IPS-18c (cell line): ENCODE measurements around the gene DAAM2.

Source experiments
- H3K4me3 ChIP-seq: 2 replicates; pipeline ENCODE4 v1.7.0; 2013; ENCODE audit warnings: low read depth, mild to moderate bottlenecking, low read length, moderate library complexity; ENCODE audit not compliant: insufficient read depth
- H3K9me3 ChIP-seq: one replicate; pipeline ENCODE4 v1.6.1; 2013; ENCODE audit warnings: mild to moderate bottlenecking, low read length, moderate library complexity; ENCODE audit not compliant: control insufficient read depth, insufficient read depth

DAAM2 gene

DNA sequence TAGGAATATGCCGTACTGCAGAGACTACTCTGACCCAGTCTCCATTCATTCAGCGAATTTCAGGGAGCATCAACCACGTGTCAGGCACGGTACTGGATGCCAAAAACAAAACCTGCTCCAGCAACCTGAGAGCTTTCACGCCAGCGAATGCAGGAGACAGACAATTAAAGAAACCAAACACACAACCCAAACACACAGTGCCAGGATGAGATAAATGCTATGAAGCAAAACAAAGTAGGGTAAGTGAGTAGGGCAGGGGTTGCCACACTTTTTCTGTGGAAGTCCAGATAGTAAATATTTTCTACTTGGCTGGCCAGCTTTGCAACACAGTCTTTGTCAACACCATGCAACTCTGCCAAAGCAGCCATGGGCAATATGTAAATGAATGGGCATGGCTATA, 132.1 kb downstream of the DAAM2 start:
- Histone ChIP-seq H3K4me3 (no peak overlapping the region), H3K9me3 (no peaks in the 10 kb centered on the region)

DNA sequence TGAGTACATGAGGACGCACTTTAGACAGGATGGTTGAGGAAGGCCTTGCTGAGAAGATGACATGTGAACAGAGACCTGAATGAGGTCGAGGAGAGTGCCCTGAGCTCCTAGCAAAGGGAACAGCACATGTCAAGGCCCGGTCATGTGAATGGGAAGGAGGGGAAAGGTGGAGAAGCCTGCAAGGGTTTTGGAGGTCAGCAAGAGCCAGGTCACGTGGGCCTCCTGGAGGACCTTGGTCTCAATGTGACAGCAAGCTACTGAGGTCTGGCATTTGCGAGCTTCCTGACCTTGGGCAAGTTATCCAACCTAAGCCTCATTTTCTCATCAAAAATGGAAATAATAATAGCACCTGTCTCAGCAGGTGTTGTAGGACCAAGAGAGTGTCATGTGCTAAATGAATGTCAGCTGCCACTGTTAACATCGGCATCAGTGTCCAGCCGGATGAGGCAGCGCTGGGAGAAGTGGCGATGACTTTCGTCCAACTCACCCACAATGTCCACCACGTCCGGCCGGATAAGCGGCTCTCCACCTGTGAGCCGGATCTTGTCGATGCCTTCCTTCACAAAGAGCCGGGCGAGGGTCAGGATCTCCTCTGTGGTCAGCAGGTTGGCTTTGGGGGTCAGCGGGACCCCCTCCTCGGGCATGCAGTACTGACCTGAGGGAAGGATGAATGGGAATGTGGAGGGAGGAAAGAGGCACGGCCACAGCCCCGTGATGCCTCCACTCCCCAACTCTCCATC, 133.2 kb downstream of the DAAM2 start:
- H3K9me3 ChIP-seq: no peaks in the 10 kb centered on the region
- no peak overlapping the region for H3K4me3 ChIP-seq

DNA sequence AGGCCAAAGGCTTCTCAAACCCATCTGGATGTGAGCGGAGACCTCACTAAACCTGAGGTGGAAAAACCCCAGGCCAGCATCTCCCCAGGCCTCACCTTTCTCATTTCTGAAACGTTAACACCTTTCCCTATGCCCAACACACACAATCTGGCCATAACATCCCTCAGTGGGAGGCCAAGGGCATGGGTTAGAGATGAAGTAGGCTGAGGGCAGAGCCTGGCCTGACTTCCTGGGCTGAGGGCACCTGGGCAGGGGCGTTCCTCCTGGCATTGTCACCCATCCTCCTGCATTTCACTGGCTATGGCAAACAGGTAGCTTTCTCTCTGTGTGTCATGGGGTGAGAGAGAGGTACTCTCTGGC, 133.7 kb downstream of the DAAM2 start:
- Histone ChIP-seq H3K9me3 (no peaks in the 10 kb centered on the region), H3K4me3 (no peak overlapping the region)

DNA sequence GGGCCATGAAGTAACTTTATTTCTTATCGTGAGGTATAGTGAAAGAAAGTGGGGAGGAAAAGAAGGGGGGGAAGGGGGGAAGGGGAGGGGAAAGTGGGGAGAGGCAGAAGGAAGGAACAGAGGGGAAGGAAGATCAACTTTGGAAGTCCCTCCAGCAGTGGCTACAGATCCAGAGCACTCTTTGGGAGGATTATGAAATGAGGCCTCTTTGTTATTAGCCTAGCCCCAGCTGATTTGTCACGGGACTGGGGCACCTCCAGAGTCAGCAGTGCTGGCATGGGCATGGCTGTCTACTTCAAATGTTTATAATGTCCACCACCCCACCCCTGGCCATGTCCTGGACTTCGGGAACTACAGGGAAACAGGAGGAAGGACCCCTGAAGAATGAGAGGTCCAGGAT, 134.5 kb downstream of the DAAM2 start:
- Histone ChIP-seq H3K4me3 (no peak overlapping the region), H3K9me3 (no peaks in the 10 kb centered on the region)

DNA sequence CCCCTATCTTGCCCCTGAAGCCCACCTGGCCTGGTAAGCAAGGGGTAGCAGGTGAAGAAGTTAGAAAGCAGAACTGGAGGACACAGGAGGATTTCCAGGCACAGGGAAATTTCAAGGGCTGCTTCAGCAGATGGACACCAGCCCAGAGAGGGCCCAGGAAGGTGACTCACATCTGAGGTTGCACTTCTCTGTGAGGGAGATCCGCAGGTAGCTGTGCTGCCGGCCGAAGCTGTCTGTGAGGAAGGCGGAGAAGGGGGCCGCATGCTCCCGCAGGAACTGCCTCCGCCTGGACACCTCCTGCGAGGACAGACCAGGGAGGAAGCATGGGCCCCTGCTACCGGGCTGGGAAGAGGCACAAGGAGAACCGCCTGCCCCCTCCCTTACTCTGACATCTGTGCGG, 135.0 kb downstream of the DAAM2 start:
- Histone ChIP-seq H3K9me3 (no peaks in the 10 kb centered on the region), H3K4me3 (no peak overlapping the region)

DNA sequence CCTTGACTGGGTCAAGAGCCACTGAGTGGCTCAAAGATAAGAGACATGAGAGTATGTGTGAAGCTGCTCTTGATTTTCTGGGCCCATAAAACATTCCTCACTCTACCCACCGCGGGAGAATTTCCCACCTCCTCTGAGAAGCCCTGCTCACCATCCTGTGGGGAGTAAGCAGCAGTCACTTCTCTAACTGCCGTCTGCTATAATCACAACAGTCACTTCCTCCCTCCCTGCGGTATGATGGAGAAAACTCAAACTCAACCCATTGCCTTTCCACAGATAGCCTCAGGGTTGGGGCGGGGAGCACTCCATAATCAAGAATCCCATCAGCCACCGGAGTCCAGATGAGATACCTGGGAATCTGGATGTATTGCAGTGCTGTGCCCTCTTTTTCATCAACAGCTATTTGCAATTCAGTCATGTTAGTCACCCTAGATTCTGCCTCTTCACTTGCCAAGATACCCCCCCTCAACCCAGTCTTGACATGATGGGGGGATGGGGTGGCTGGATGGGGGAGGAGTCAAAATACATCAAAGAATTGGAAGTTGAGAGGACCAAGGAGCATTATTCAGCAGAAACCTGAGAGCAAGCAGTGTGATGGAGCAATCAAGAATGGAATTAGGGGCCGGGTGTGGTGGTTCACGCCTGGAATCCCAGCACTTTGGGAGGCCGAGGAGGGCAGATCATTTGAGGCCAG, 137.0 kb downstream of the DAAM2 start:
- H3K4me3 ChIP-seq: no peak overlapping the region
- no peaks in the 10 kb centered on the region for H3K9me3 ChIP-seq

DNA sequence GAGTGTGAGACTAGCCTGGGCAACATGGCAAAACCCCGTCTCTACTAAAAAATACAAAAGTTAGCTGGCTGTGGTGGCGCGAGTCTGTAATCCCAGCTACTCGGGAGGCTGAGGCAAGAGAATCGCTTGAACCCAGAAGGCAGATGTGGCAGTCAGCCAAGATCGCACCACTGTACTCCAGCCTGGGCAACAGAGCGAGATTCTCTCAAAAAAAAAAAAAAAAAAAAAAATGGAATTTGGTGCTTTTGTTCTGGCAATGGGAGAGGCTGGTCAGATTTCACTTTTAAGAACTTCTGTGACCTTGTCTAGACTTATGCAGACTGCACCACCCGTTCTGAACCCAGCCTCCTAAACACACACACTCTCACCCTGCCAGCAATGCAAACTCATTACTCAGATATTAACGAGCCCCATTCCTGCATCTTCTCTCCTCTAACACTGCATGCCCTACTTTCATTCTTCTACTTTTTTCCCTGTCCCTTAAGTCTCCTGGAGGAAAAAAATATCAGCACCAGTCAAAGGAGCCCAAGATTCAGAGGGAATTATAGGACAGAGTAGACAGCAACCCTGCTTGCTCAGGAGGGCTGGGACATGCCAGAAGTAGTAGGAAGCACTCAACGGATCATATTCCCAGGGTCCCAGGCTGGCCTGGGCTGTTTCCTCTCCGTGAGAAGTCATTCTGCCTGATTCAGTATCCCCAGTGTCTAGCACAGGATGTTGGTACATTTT, 137.7 kb downstream of the DAAM2 start:
- no peak overlapping the region for H3K4me3 ChIP-seq
- no peaks in the 10 kb centered on the region for H3K9me3 ChIP-seq

DNA sequence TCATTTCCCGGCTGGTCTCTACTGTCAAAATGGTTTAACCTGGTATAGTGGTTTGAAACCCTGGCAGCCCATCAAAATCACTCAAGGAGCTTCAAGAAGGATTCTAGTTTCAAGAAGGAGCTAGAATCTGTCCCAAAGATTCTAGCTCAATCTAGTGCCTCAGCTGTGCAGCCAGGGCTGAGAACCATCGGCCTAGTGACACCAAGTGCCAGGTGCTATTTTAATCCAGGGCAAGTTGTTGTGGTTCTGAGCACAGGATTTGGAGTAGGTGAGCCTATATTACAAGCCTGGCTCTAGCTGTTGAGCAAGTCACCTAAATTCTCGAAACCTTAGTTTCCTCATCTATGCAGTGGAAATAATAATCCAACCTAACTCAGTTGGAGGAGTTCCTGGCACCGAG, 138.4 kb downstream of the DAAM2 start:
- Histone ChIP-seq H3K4me3 (no peak overlapping the region), H3K9me3 (no peaks in the 10 kb centered on the region)

DNA sequence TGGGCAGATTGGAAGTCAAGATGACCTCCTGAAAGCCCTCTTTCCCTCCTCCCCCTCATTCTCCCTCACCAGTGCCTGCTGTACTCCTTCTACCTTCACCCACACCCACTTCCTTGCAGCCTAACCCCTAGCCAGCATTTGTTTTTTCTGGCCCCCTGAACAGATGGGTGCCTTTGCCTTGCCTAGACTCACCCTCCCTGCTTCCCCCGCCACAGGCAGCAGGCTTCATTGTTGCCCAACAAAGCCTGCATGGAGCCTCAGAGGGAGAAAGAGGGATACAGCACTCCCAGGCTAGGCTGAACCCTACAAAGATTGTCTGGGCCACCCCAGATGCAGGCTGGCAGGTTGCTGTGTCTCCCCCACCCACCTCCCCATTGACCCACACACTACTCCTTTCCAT, 139.4 kb downstream of the DAAM2 start:
- no peak overlapping the region for H3K4me3 ChIP-seq

DNA sequence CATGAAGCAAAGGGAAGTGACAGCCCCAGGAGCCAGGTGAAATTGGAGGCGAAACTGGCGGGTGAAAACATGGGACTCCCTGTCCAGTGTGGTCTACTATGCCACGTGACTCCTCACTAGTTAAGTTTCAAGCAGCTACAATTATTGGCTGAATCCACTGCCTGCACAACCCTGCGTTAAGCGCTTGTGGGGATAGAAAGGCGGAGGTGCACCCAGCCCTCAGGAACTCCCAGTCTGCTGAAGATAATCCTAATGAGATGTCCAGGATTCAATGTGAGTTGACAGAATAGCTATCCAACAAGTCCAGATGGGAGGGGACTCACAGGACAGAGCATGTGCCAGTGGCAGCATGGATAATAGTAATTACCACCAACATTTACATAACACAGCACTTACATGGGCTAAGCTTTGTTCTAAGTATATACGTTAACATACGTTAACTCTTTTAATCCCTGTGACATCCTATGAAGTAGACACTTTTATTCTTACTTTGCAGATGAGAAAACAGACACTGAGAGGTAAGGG, 140.3 kb downstream of the DAAM2 start:
- H3K9me3 ChIP-seq: no peaks in the 10 kb centered on the region
- H3K4me3 ChIP-seq: no peak overlapping the region

More for the DNA sequence above, 139.4 kb downstream of the DAAM2 start:
- H3K9me3 ChIP-seq: no peaks in the 10 kb centered on the region

DNA sequence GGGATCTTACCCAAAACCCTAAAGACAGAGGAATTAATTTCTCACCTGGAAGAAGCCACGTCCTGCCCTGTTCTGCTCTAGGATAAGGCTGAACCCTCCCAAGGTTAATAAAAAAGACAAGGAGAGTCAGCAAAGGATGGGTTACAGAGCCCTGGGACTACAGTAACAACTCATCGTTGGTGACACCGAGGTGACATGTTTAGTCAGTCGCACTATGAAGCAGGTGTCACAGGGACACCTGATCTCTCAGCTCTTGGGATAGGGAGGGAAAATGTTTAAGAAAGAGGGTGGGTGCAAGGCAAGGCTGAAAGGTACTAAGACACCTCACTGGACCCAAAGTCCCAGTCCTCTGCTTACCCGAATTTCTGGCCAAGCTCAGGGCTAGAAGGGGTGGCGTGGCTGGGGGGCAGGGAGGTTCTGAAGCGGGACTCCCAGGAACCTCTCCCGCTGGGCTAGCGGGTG, 141.5 kb downstream of the DAAM2 start:
- Histone ChIP-seq H3K4me3 (peak overlapping the region; percentile 91), H3K9me3 (no peaks in the 10 kb centered on the region)

DNA sequence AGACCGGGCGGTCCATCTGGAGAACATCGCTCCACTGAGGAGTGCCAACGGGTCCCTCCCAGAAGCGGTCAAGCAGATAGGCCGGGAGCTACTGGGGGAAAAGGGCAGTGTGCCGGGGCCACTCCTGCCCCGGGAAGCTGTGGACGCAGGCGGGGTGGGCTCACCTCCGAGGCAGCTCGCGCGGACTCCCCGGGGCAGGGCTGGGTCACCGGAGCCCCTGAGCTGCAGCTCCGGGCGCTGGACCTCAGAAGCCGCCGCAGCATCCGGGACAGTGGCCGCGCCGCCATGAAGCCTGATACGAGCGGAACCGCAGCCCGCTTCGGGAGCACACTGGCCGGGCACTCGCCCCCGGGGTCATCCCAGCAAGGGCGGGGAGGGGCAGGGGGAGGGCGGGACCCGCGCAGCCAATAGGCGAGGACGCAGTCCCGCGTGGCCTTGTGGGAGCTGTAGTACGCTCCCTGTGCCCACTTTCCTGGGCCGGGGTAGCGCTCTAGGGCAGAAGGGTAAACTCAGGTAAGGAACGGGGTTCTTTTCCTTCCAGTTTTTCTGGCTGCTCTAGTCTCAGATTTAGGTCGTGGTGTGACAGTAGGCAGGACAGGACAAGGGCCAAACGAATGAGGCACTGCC, 142.1 kb downstream of the DAAM2 start, which contains the start of gene MOCS1:
Gene MOCS1 (minus strand): TSS at position 332 of the 627 bp plus-strand sequence. CDS start 45 bp downstream, at position 287.
- Histone ChIP-seq H3K4me3 (peak within 1 kb of the TSS; percentile 91), H3K9me3 (no peaks in the 10 kb centered on the region)

DNA sequence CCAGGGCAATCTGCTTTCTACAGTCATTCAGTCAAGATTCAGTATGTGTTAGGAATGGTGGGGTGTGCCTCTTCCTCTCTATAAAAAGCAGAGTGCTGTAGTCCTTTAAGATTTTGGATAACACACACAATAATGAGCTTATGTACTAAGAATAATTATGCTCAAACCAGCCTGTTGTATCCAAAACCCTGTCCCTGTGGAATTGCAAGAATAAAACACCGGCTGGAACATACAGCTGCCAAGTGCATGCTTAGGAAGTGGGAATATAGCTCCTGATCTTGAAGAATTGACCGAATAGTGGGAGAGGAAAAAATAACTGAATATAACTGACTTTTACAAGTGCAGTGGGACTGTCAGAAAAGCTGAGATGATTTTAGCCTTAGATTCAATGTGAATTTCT, 143.1 kb downstream of the DAAM2 start:
- H3K9me3 ChIP-seq: no peaks in the 10 kb centered on the region
- no peak overlapping the region for H3K4me3 ChIP-seq

DNA sequence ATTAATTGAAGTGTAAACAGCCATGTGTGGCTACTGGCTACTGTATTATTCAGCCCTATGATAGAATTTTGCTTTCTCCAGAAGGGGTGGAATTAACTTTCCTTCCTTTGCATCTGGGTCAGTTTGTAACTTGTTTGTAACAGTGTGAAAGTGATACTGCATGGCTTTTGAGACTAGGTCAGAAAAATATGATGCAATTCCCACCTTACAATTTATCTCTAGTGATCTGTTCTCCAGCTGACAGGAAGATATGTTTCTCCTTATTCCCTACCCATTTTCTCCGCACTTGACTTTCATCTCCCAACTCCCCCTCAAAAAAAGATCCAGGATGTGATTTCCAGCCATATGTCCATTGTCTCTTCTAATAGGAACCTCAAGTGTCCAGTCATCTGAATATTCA, 144.7 kb downstream of the DAAM2 start:
- no peak overlapping the region for H3K4me3 ChIP-seq
- no peaks in the 10 kb centered on the region for H3K9me3 ChIP-seq

DNA sequence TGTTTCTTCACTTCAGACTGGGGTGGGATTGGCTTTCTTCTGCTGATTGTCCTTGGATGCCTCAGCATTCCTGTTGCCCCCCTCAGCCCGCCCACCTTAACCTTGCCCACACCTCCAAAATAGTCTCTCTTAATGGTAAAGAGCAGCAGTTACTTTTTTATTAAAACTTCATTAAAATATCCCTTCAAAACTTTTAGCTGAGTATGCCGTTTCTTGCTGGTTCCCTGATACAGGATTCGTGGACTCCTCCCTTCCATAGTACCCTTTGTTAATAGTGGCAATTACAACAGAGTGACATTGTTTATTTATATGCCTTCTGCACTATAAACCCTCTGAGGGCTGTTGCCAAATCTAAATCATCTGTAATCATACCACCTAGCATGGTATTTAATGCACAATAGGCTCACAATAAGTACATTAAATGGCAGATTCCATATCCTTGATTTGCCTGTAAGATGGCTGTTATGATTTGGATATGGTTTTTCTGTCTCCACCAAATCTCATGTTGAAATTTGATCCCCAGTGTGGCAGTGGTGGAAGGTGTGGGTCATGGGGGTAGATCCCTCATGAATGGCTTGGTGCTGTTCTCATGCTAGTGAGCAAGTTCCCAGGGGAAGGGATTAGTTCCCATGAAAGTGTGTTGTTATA, 145.6 kb downstream of the DAAM2 start:
- H3K9me3 ChIP-seq: no peaks in the 10 kb centered on the region
- H3K4me3 ChIP-seq: no peak overlapping the region

DNA sequence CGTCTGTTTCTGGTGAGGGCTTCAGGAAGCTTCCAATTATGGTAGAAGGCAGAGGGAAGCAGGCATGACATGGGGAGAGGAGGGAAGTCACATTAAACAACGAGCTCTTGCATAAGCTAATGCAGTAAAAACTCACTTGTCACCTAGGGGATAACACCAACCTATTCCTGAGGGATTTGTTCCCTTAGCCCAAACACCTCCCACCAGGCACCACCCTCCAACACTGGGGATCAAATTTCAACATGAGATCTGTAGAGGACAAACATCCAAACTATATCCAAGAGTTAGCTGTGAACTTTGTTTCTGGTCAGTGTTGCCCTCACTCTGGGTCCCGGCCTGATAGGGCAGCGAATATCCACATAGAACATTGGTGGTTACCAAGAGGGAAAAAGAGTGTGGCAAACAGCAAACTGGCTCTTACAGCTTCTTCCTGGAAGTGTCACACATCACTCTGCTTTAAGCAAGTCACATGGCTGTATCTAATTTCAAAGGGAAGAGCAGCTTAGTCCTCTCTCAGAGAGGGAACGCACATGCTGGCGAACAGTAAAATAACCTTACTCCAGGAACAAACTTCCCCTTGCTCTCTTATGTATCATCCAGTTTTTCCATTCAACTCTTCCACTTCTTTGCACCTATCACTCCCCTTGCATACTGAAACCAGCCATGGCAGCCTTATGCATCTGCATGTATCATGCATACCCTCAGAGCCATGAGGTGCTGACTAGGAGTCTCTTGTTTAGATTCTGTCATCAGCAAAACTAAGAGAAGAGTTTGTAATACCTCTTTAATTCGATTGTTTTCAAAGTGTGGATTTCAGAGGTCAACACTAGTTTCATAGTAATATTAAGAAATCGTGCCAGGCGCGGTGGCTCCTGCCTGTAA, 146.8 kb downstream of the DAAM2 start:
- no peak overlapping the region for H3K4me3 ChIP-seq

More for the DNA sequence above, 146.8 kb downstream of the DAAM2 start:
- H3K9me3 ChIP-seq: no peaks in the 10 kb centered on the region
